Measurements from ENCODE around the gene GNAL. TPM values are rescaled to one million over a fixed set of nuclear protein-coding genes. Genes with fewer than 3 reads are reported as not detected.

GNAL gene
- total RNA-seq, 1 experiment from 2014 or later, result 4.6 TPM

- no peak overlapping the region for H3K27ac ChIP-seq (ENCODE audit: low read depth, low read length)
- no peak overlapping the region for H3K9ac ChIP-seq (ENCODE audit: low read length)
- no peaks in the 10 kb centered on the region for H3K27me3 ChIP-seq (ENCODE audit: insufficient read depth, low read length)
- no peaks in the 10 kb centered on the region for H3K9me3 ChIP-seq (ENCODE audit: control insufficient read depth in 1 of 2, insufficient read depth in 1 of 2, low read depth in 1 of 2, low read length in 2 of 2)
- DNase-seq (ENCODE audit: low read depth, low spot score), result no peak
- ChIA-PET RAD21 (ENCODE audit: low non-redundant PET in 1 of 2, low total read pairs in 2 of 2, uncharacterized antibody in 2 of 2, unreplicated experiment in 2 of 2) (no interaction called here), CTCF (no interaction called here), POLR2A (no interaction called here)
- no peak for ATAC-seq
- no peaks in the 10 kb centered on the region for H3K9me2 ChIP-seq (ENCODE audit: insufficient read depth)
- no peaks in the 10 kb centered on the region for H3K79me2 ChIP-seq (ENCODE audit: insufficient read depth, low read length)
- intact Hi-C loops (cut with micrococcal nuclease), result no loop called here
- H2AFZ ChIP-seq (ENCODE audit: low read depth, low read length, poor library complexity, severe bottlenecking), result no peak overlapping the region
- H4K20me1 ChIP-seq (ENCODE audit: insufficient read depth), result no peaks in the 10 kb centered on the region
- H3K4me2 ChIP-seq (ENCODE audit: low read length), result no peak overlapping the region
- no peak overlapping the region for H3K4me3 ChIP-seq (replicated peaks in 1 of 2; ENCODE audit: low read depth in 1 of 2, low read length in 2 of 2)
- TF ChIP-seq MAX (IDR thresholded peaks at IDR 0.05) (no peak), SIN3A (IDR thresholded peaks at IDR 0.05; ENCODE audit: low read depth) (no peak), ZBTB33 (IDR thresholded peaks at IDR 0.05; ENCODE audit: extremely low read depth, insufficient replicate concordance, low read length) (no peak), REST (IDR thresholded peaks at IDR 0.05; ENCODE audit: low read depth) (no peak), CEBPB (IDR thresholded peaks at IDR 0.05; ENCODE audit: low read depth) (no peak), SRF (IDR thresholded peaks at IDR 0.05; ENCODE audit: low read depth) (no peak), EZH2phosphoT487 (IDR thresholded peaks at IDR 0.05; ENCODE audit: borderline replicate concordance) (no peak), TCF7L2 (IDR thresholded peaks at IDR 0.05; ENCODE audit: borderline replicate concordance, extremely low read depth, insufficient read depth, insufficient read length) (no peak), RAD21 (IDR thresholded peaks at IDR 0.05; ENCODE audit: low read depth) (no peak), CBX3 (IDR thresholded peaks at IDR 0.05; ENCODE audit: low read depth) (no peak), EGR1 (IDR thresholded peaks at IDR 0.05; ENCODE audit: low read depth) (no peak), POLR2AphosphoS5 (IDR thresholded peaks at IDR 0.05; ENCODE audit: low read depth, low read length) (no peak), YY1 (IDR thresholded peaks at IDR 0.05; ENCODE audit: extremely low read depth, insufficient replicate concordance, low read depth, low read length) (no peak), JUND (IDR thresholded peaks at IDR 0.05) (no peak)
- BruUV-seq (replicated peaks), result no TSS peak
- no peaks in the 10 kb centered on the region for H3K36me3 ChIP-seq (ENCODE audit: control insufficient read depth in 1 of 2, insufficient read depth in 2 of 2, low read length in 2 of 2)
- no peaks in the 10 kb centered on the region for H3K4me1 ChIP-seq (ENCODE audit: control insufficient read depth in 1 of 2, insufficient read depth in 2 of 2, low read length in 2 of 2)
These were observed 95.7 kb downstream of the GNAL start for GRCh38 chr18:11784674-11785304.

Data from HCT116 (cell line).